Naive thymus-derived CD4-positive, alpha-beta T cell (primary cell): Measurements from ENCODE around the gene GPI. TPM values are rescaled to one million over a fixed set of nuclear protein-coding genes. Genes with fewer than 3 reads are reported as not detected.
A peak's percentile ranks its signal among the peaks of the same experiment; 100 is the strongest.

ENCODE experiments used
- ATAC-seq: fragments of 150-1000 bp; cut with Tn5 transposase; 2 replicates; pipeline ENCODE4 v1.10.0; 2021; ENCODE audit warnings: mild to moderate bottlenecking, moderate library complexity
- CTCF ChIA-PET: fragments of 350-600 bp; sonication (Branson Sonifier 250); formaldehyde crosslinking; loops from one replicate; lab custom pipeline; 2021; ENCODE audit warnings: antibody characterized with exemption; lab: Charles Lee
- POLR2A ChIA-PET: fragments of 350-600 bp; sonication (Branson Sonifier 250); formaldehyde crosslinking; loops from one replicate; lab custom pipeline; 2021; ENCODE audit warnings: antibody characterized with exemption, inconsistent platforms; lab: Charles Lee
- DNase-seq, 9 donors: peaks; one replicate each; pipeline versions ENCODE4 v3.0.0 to v3.0.0-alpha.2; 2020 to 2022; ENCODE audit warnings: mixed read lengths in 1 of 9
- H3K27ac ChIP-seq: one replicate; pipeline ENCODE4 v1.7.0; 2013; ENCODE audit warnings: mild to moderate bottlenecking, low read depth, low read length, moderate library complexity
- H3K27me3 ChIP-seq, 2 donors: one replicate each; pipeline ENCODE4 v1.7.0; 2013; ENCODE audit warnings: low read length in 2 of 2, mild to moderate bottlenecking in 2 of 2, moderate library complexity in 2 of 2; ENCODE audit not compliant: control insufficient read depth in 2 of 2, insufficient read depth in 2 of 2
- H3K36me3 ChIP-seq, 3 experiments: 1 replicate in 2 of 3; 2 replicates in 1 of 3; pipeline ENCODE4 v1.7.0; 2013; ENCODE audit warnings: low read length in 3 of 3, mild to moderate bottlenecking in 3 of 3, moderate library complexity in 1 of 3; ENCODE audit not compliant: insufficient read depth in 3 of 3, control insufficient read depth in 2 of 3
- H3K4me1 ChIP-seq, 2 donors: one replicate each; pipeline ENCODE4 v1.7.0; 2013; ENCODE audit warnings: low read length in 2 of 2, mild to moderate bottlenecking in 2 of 2, moderate library complexity in 1 of 2; ENCODE audit not compliant: control insufficient read depth in 2 of 2, insufficient read depth in 2 of 2
- H3K4me3 ChIP-seq: 2 replicates; pipeline ENCODE4 v1.7.0; 2013; ENCODE audit warnings: mild to moderate bottlenecking, low read length
- H3K9me3 ChIP-seq, 3 experiments: 1 replicate in 2 of 3; 2 replicates in 1 of 3; pipeline ENCODE4 v1.7.0; 2013; ENCODE audit warnings: low read length in 3 of 3; ENCODE audit not compliant: control insufficient read depth in 2 of 3
- H3K27ac Mint-ChIP-seq, 9 donors: one replicate each; pipeline ENCODE4 v1.8.0; 2020 to 2022; ENCODE audit warnings: mixed read lengths in 9 of 9, mild to moderate bottlenecking in 8 of 9, moderate library complexity in 5 of 9, inconsistent platforms in 2 of 9
- H3K27me3 Mint-ChIP-seq, 5 donors: one replicate each; pipeline ENCODE4 v1.8.0; 2021 to 2022; ENCODE audit warnings: mixed read lengths in 5 of 5, mild to moderate bottlenecking in 1 of 5
- H3K36me3 Mint-ChIP-seq, 5 donors: one replicate each; pipeline ENCODE4 v1.8.0; 2020 to 2022; ENCODE audit warnings: mixed read lengths in 5 of 5, mild to moderate bottlenecking in 3 of 5, inconsistent platforms in 1 of 5
- H3K4me1 Mint-ChIP-seq, 7 donors: one replicate each; pipeline ENCODE4 v1.8.0; 2020 to 2022; ENCODE audit warnings: mixed read lengths in 7 of 7, mild to moderate bottlenecking in 3 of 7, inconsistent platforms in 1 of 7
- H3K4me3 Mint-ChIP-seq, 10 donors: one replicate each; pipeline ENCODE4 v1.8.0; 2020 to 2022; ENCODE audit warnings: mild to moderate bottlenecking in 10 of 10, mixed read lengths in 10 of 10, moderate library complexity in 6 of 10, inconsistent platforms in 2 of 10
- H3K9me3 Mint-ChIP-seq, 11 donors: one replicate each; pipeline ENCODE4 v1.8.0; 2020 to 2022; ENCODE audit warnings: mixed read lengths in 11 of 11, mild to moderate bottlenecking in 4 of 11, inconsistent platforms in 1 of 11, moderate library complexity in 1 of 11
- intact Hi-C, 2 donors: fragments of 100-400 bp; cut with micrococcal nuclease; formaldehyde crosslinking; loops; one replicate each; pipeline ENCODE4 v1.15.1; 2023
- polyA plus RNA-seq, 2 donors: library from polyadenylated mRNA; unstranded; fragments of 300-500 nt; fragmentation: Illumina TruSeq; gene quantifications; one replicate each; pipeline ENCODE4 v1.2.3, GENCODE V29; 2021
- total RNA-seq, 6 experiments: library from RNA in 5 of 6; stranded (reverse) in 5 of 6; gene quantifications; 1 replicate in 5 of 6; 2 replicates in 1 of 6; pipeline ENCODE4 v1.2.3 and lab custom pipeline; 2021 to 2026

Gene GPI
- total and polyA plus RNA-seq, 7 experiments from 2014 or later: 96.5 to 750 (median 116) TPM

DNA sequence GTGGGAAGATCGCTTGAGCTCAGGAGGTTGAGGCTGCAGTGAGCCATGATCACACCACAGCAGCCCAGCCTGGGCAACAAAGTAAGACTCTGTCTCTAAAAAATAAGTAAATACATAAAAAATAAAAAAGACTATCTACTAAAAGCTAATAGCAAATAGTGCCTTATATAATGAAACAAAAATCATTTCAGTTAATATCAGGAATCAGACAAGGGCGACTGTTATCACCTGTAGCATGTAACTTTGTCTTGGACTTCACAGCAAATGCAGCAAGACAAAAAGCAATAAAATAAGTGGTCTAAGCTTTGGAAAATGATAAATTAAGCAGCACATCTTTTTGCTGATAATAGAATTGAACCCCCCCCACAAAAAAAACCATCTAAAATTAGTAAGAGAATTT is 21.2 kb upstream of the GPI start:
- H3K36me3 Mint-ChIP-seq: peaks cover 10 to 49% (median 38%) of the 10 kb centered on the region in 5 donors
- no peak overlapping the region for H3K4me3 Mint-ChIP-seq
- no peaks in the 10 kb centered on the region for H3K9me3 ChIP-seq
- peaks cover 4 to 18% (median 11%) of the 10 kb centered on the region in 7 donors for H3K4me1 Mint-ChIP-seq
- ATAC-seq (no peak), DNase-seq (no peak)
- H3K4me3 ChIP-seq: no peak overlapping the region
- H3K9me3 Mint-ChIP-seq: no peaks in the 10 kb centered on the region
- peak overlapping the region in 2 of 9 donors; percentile 10 to 72 for H3K27ac Mint-ChIP-seq
- H3K27me3 Mint-ChIP-seq: no peaks in the 10 kb centered on the region
- no peak overlapping the region for H3K27ac ChIP-seq
- H3K4me1 ChIP-seq: no peaks in the 10 kb centered on the region
- ChIA-PET CTCF (interaction anchor here (0.6 kb wide), 1 partner anchor 169 kb away, joined by 3 read pairs; no protein-coding TSS in a partner anchor), POLR2A (interaction anchor here (0.5 to 0.6 kb wide), 2 partner anchors 54 to 65 kb away, joined by 3 to 4 read pairs; no protein-coding TSS in a partner anchor)
- no peaks in the 10 kb centered on the region for H3K27me3 ChIP-seq
- H3K36me3 ChIP-seq: peaks cover 0 to 63% (median 18%) of the 10 kb centered on the region in 3 experiments
- intact Hi-C loops: loop anchor here in 1 of 2 donors (10.0 kb wide), 1 partner anchor 299 kb away; no protein-coding TSS in a partner anchor

DNA sequence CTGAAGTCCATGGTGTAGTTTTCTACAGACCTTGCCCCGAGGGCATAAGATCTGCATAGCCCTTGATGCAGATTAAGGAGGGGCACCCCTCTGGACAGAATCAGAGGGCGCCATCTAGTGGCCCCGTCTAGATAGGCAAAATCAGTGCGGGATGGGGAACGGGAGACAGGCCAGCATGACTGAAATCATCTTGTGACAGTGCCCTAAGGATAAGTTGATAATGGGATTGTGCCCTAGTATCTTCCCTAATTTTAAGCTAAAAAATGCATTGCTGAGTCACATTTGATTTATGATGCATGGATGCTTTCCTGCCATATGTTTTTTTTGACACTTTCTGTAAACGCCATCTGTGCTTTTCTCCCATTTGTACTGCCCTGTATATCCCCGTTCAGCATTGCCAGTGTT is 19.0 kb upstream of the GPI start:
- Histone ChIP-seq H3K9me3 (no peaks in the 10 kb centered on the region), H3K27me3 (no peaks in the 10 kb centered on the region), H3K36me3 (peaks cover 0 to 49% (median 9%) of the 10 kb centered on the region in 3 experiments), H3K4me3 (no peak overlapping the region), H3K4me1 (peaks cover 11 to 13% of the 10 kb centered on the region in 2 donors), H3K27ac (no peak overlapping the region)
- peak; percentile 45 for ATAC-seq
- H3K4me3 Mint-ChIP-seq: peak overlapping the region in 1 of 10 donors; percentile 45
- peak; percentile 37 to 66 (median 57) for DNase-seq
- peak overlapping the region in 7 of 9 donors; percentile 33 to 87 (median 75) for H3K27ac Mint-ChIP-seq
- CTCF ChIA-PET: interaction anchor here (0.6 to 1.5 kb wide), 11 partner anchors 9 to 256 kb away, joined by 3 to 5 read pairs (median 4); no protein-coding TSS in a partner anchor
- H3K36me3 Mint-ChIP-seq: peaks cover 2 to 31% (median 23%) of the 10 kb centered on the region in 5 donors
- H3K4me1 Mint-ChIP-seq: peaks cover 16 to 34% (median 28%) of the 10 kb centered on the region in 7 donors
- H3K9me3 Mint-ChIP-seq: no peaks in the 10 kb centered on the region
- intact Hi-C loops: loop anchor here in 1 of 2 donors (5.0 to 10.0 kb wide), 2 partner anchors 214 to 301 kb away; no protein-coding TSS in a partner anchor
- H3K27me3 Mint-ChIP-seq: no peaks in the 10 kb centered on the region
- POLR2A ChIA-PET: interaction anchor here (0.6 to 1.2 kb wide), 4 partner anchors 8 to 174 kb away, joined by 3 read pairs; no protein-coding TSS in a partner anchor

DNA sequence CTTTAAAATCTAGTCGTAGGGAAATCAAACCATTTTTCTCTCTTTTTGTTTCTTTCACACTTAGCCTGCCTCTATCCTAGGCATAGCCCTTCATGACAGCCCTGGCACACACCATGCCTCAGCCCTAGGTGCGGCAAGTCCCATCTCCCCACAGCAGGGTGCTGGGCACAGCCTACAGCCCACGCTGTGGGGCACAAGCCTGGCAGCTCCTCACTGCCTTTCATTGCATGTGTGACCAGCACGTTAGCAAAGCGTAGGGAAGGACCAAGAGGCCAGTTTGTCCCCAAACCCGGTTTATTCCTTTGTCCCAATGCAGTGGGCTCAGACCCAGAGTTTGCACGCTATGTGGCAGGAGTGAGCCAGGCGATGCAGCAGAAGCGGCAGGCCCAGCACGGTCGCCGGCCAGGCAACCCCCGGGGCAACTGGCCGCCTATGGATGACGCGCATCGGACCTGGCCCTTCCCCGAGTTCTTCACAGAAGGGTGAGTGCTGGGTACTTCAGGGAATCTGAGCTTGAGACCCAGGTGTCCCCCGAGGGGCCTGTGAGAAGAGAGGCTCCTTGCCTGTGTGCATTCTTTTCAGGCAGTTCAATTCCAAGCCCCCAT is 17.3 kb upstream of the GPI start:
- Histone ChIP-seq H3K4me3 (no peak overlapping the region), H3K4me1 (peaks cover 18 to 25% of the 10 kb centered on the region in 2 donors), H3K27ac (no peak overlapping the region), H3K36me3 (peaks cover 0 to 44% (median 0%) of the 10 kb centered on the region in 3 experiments), H3K9me3 (no peaks in the 10 kb centered on the region), H3K27me3 (no peaks in the 10 kb centered on the region)
- ATAC-seq (no peak), DNase-seq (no peak)
- Mint-ChIP-seq H3K4me1 (peaks cover 18 to 42% (median 33%) of the 10 kb centered on the region in 7 donors), H3K9me3 (no peaks in the 10 kb centered on the region), H3K27ac (peak overlapping the region in 2 of 9 donors; percentile 31 to 43), H3K4me3 (no peak overlapping the region), H3K27me3 (no peaks in the 10 kb centered on the region), H3K36me3 (peaks cover 0 to 25% (median 18%) of the 10 kb centered on the region in 5 donors)
- CTCF ChIA-PET: interaction anchor here (0.7 to 2.2 kb wide), 2 partner anchors 72 to 78 kb away, joined by 3 to 6 read pairs; no protein-coding TSS in a partner anchor
- POLR2A ChIA-PET: interaction anchor here (1.0 to 2.2 kb wide), 3 partner anchors 9 to 175 kb away, joined by 3 to 8 read pairs (median 3); partner anchors contain the start of gene UBA2
- intact Hi-C loops: loop anchor here in 1 of 2 donors (5.0 to 10.0 kb wide), 2 partner anchors 215 to 303 kb away; no protein-coding TSS in a partner anchor

DNA sequence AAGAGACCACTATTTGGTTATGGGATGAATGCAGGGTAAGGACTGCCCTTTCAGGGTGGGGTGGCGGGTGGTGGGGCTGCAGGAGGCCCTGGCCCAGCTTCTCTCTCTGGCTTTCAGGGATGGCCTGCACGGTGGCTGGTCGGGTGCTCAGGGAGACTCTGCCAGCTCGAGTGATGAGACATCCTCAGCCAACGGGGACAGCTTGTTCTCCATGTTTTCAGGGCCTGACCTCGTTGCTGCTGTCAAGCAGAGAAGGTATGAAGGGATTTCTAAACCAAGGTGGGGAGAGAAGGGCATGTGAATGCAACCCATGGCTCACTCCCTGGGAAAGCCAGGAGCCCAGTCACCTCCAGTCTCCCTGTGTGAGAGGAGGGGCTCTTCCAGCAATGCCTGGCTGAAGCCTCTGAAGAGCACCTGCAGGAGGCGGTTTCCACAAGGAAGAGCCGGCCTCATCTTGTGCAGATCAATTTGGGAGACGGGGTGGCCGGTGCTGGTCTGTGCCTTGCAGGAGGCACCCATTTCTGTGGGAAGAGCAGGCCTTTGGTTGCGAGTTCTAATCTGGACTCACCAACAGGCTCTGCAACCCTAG is 16.0 kb upstream of the GPI start:
- Histone ChIP-seq H3K27me3 (no peaks in the 10 kb centered on the region), H3K36me3 (peaks cover 0 to 43% (median 0%) of the 10 kb centered on the region in 3 experiments), H3K4me1 (peaks cover 18 to 25% of the 10 kb centered on the region in 2 donors), H3K27ac (no peak overlapping the region), H3K4me3 (no peak overlapping the region), H3K9me3 (no peaks in the 10 kb centered on the region)
- Mint-ChIP-seq H3K27me3 (no peaks in the 10 kb centered on the region), H3K4me1 (peaks cover 18 to 42% (median 33%) of the 10 kb centered on the region in 7 donors), H3K27ac (peak overlapping the region; percentile 86 to 96 (median 89)), H3K9me3 (no peaks in the 10 kb centered on the region), H3K36me3 (peaks cover 0 to 20% (median 12%) of the 10 kb centered on the region in 5 donors), H3K4me3 (peak overlapping the region in 3 of 10 donors; percentile 48 to 67 (median 66))
- ChIA-PET POLR2A (interaction anchor here (1.0 to 2.5 kb wide), 7 partner anchors 10 to 177 kb away, joined by 3 to 8 read pairs (median 4); partner anchors contain the start of genes LSM14A and UBA2), CTCF (interaction anchor here (1.0 to 2.2 kb wide), 3 partner anchors 10 to 79 kb away, joined by 3 to 6 read pairs (median 3); no protein-coding TSS in a partner anchor)
- intact Hi-C loops: loop anchor here in 1 of 2 donors (5.0 to 10.0 kb wide), 2 partner anchors 217 to 304 kb away; no protein-coding TSS in a partner anchor
- DNase-seq: no peak
- ATAC-seq: no peak

DNA sequence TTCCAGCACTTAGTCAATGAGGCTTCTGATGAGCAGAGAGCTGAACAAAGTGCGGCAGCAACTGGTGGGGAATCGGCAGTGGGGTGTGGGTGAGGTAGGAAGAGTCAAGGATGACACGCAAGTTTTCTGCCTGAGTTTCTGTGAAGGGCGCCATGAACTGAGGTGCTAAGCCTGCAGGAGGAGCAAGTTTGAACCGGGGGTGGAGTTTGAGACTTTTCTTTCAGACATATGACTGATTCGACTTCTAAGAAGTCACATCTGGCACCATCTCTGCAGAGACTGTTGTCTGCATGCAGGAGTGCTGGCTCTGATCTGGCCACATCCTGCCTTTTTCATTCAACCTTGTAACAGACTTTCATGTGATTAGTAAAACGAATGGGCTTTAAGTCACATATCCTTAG is 14.8 kb upstream of the GPI start:
- Mint-ChIP-seq H3K27me3 (no peaks in the 10 kb centered on the region), H3K27ac (peak overlapping the region; percentile 86 to 96 (median 89)), H3K4me3 (peak overlapping the region; percentile 38 to 80 (median 66)), H3K36me3 (peaks cover 0 to 23% (median 13%) of the 10 kb centered on the region in 5 donors), H3K9me3 (no peaks in the 10 kb centered on the region), H3K4me1 (peaks cover 18 to 47% (median 33%) of the 10 kb centered on the region in 7 donors)
- H3K27me3 ChIP-seq: no peaks in the 10 kb centered on the region
- CTCF ChIA-PET: interaction anchor here (0.6 to 1.1 kb wide), 2 partner anchors 39 to 83 kb away, joined by 3 to 4 read pairs; no protein-coding TSS in a partner anchor
- POLR2A ChIA-PET: interaction anchor here (0.6 to 2.7 kb wide), 7 partner anchors 9 to 178 kb away, joined by 3 to 12 read pairs (median 5); partner anchors contain the start of genes GPI, LSM14A and UBA2
- peak overlapping the region; percentile 52 for H3K27ac ChIP-seq
- peaks cover 0 to 44% (median 0%) of the 10 kb centered on the region in 3 experiments for H3K36me3 ChIP-seq
- no peak overlapping the region for H3K4me3 ChIP-seq
- H3K9me3 ChIP-seq: no peaks in the 10 kb centered on the region
- ATAC-seq (peak; percentile 95), DNase-seq (peak in 8 of 9 donors; percentile 51 to 93 (median 90))
- H3K4me1 ChIP-seq: peaks cover 18 to 25% of the 10 kb centered on the region in 2 donors
- intact Hi-C loops: loop anchor here (1.0 to 5.0 kb wide), 11 partner anchors 9 to 1173 kb away; partner anchors contain the start of genes GPI (in 2 of the 2), LSM14A (in 2 of the 2) and PDCD2L (in 2 of the 2)
